DND-41 (cell line): Measurements from ENCODE around the gene SLC5A5.

Experiments
- ATAC-seq: fragments of 200-7000 bp; cut with Tn5 transposase; 3 replicates; pipeline ENCODE4 v1.9.1; 2021; ENCODE audit warnings: low read depth; ENCODE audit not compliant: insufficient read depth
- DNase-seq: peaks from one replicate; pipeline ENCODE4 v3.0.0-alpha.2; 2020
- H2AFZ ChIP-seq: 2 replicates; pipeline ENCODE4 v1.6.0; 2012; ENCODE audit warnings: low read depth, low read length
- H3K27ac ChIP-seq: 2 replicates; pipeline ENCODE4 v1.5.1; 2012; ENCODE audit warnings: low read length, inconsistent platforms
- H3K27me3 ChIP-seq: fragments of 200-600 bp; sonication (generic); 2 replicates; pipeline ENCODE4 v1.6.0; 2012; ENCODE audit warnings: low read length, mild to moderate bottlenecking, inconsistent platforms; ENCODE audit not compliant: insufficient read depth, poor library complexity
- H3K36me3 ChIP-seq: 2 replicates; pipeline ENCODE4 v1.5.1; 2012; ENCODE audit warnings: low read length, inconsistent platforms; ENCODE audit not compliant: insufficient read depth
- H3K4me1 ChIP-seq: 2 replicates; pipeline ENCODE4 v1.5.1; 2012; ENCODE audit warnings: mild to moderate bottlenecking, low read length; ENCODE audit not compliant: insufficient read depth
- H3K4me2 ChIP-seq: 2 replicates; pipeline ENCODE4 v1.6.0; 2012; ENCODE audit warnings: mild to moderate bottlenecking, moderate library complexity, low read length, inconsistent platforms; ENCODE audit not compliant: insufficient read depth
- H3K4me3 ChIP-seq, 2 experiments: fragments of 200-600 bp in 1 of 2; shearing (Covaris generic) in 1 of 2; 2 replicates each; pipeline ENCODE4 v1.5.1; 2012 to 2016; ENCODE audit warnings: inconsistent platforms in 2 of 2, low read length in 2 of 2, mild to moderate bottlenecking in 2 of 2, low read depth in 1 of 2, moderate library complexity in 1 of 2
- H3K79me2 ChIP-seq: 2 replicates; pipeline ENCODE4 v1.6.0; 2012; ENCODE audit warnings: low read length, inconsistent platforms; ENCODE audit not compliant: insufficient read depth
- H3K9ac ChIP-seq: 2 replicates; pipeline ENCODE4 v1.6.0; 2012; ENCODE audit warnings: low read depth, mild to moderate bottlenecking, inconsistent platforms, low read length, moderate library complexity
- H3K9me3 ChIP-seq: 2 replicates; pipeline ENCODE4 v1.5.1; 2012; ENCODE audit warnings: low read length, moderate library complexity, mild to moderate bottlenecking, inconsistent platforms; ENCODE audit not compliant: insufficient read depth, severe bottlenecking
- H4K20me1 ChIP-seq: 2 replicates; pipeline ENCODE4 v1.6.0; 2012; ENCODE audit warnings: low read length; ENCODE audit not compliant: insufficient read depth
- CTCF ChIP-seq: IDR thresholded peaks from 2 replicates; pipeline ENCODE4 v1.5.1; 2012; ENCODE audit warnings: borderline replicate concordance, low read length, moderate library complexity, mild to moderate bottlenecking; ENCODE audit not compliant: poor library complexity, severe bottlenecking; ENCODE audit errors: extremely low read depth
- EZH2 ChIP-seq: IDR thresholded peaks from 3 replicates; pipeline ENCODE4 v1.6.1; 2012; ENCODE audit warnings: borderline replicate concordance, low read depth, mild to moderate bottlenecking, moderate library complexity, low read length, inconsistent platforms; ENCODE audit not compliant: severe bottlenecking

Gene SLC5A5

GRCh38 chr19:17843908-17844490 lies 27.7 kb upstream of the SLC5A5 start:
- no peak overlapping the region for H3K9ac ChIP-seq
- TF ChIP-seq CTCF (no peak), EZH2 (no peak)
- ATAC-seq (no peak), DNase-seq (no peak)
- H4K20me1 ChIP-seq, result no peaks in the 10 kb centered on the region
- no peak overlapping the region for H2AFZ ChIP-seq
- H3K4me2 ChIP-seq, result no peak overlapping the region
- no peaks in the 10 kb centered on the region for H3K27me3 ChIP-seq
- 0 out of 2 replicates have a peak, but pooled peaks cover 4% of the 10 kb centered on the region for H3K79me2 ChIP-seq
- no peaks in the 10 kb centered on the region for H3K9me3 ChIP-seq
- H3K4me1 ChIP-seq, result peaks cover 17% of the 10 kb centered on the region
- H3K27ac ChIP-seq, result no peak overlapping the region
- 0 out of 2 replicates have a peak, but pooled peaks cover 6% of the 10 kb centered on the region for H3K36me3 ChIP-seq
- no peak overlapping the region for H3K4me3 ChIP-seq

DNA sequence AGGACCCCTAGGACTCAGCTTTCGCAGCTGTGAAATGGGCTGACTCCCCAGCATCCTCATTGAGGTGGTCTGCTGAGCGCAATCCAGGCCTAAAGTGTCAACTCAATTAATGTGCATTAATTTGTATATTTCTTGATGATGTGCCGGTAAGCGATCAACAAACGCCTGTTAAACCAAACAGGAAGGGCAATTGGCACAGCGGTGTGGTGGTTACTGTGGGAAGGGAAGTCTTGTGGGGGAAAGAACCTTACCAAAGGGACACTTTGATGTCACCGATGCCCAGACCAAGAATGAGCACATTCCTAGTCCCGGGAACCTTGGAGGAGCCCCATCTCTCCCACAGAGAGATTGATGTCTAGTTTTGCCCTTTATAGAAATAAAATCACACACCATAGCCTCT lies 25.6 kb upstream of the SLC5A5 start:
- Histone ChIP-seq H3K4me1 (peaks cover 28% of the 10 kb centered on the region), H4K20me1 (no peaks in the 10 kb centered on the region), H3K9ac (no peak overlapping the region), H3K4me2 (no peak overlapping the region), H3K36me3 (0 out of 2 replicates have a peak, but pooled peaks cover 6% of the 10 kb centered on the region), H3K4me3 (no peak overlapping the region), H3K27me3 (no peaks in the 10 kb centered on the region), H3K9me3 (no peaks in the 10 kb centered on the region), H3K27ac (no peak overlapping the region), H3K79me2 (0 out of 2 replicates have a peak, but pooled peaks cover 4% of the 10 kb centered on the region), H2AFZ (no peak overlapping the region)
- no peak for DNase-seq
- TF ChIP-seq EZH2 (no peak), CTCF (no peak)
- no peak for ATAC-seq

- peak; percentile 74 for DNase-seq
- Histone ChIP-seq H3K4me1 (peaks cover 28% of the 10 kb centered on the region), H3K27me3 (no peaks in the 10 kb centered on the region), H2AFZ (peak within 1 kb of the TSS; percentile 76), H3K9me3 (no peaks in the 10 kb centered on the region), H4K20me1 (no peaks in the 10 kb centered on the region), H3K4me3 (peak within 1 kb of the TSS; percentile 24 to 53; a peak in 3 of 4 replicates), H3K27ac (peak within 1 kb of the TSS; percentile 84), H3K36me3 (0 out of 2 replicates have a peak, but pooled peaks cover 1% of the 10 kb centered on the region), H3K4me2 (peak within 1 kb of the TSS; percentile 63), H3K79me2 (0 out of 2 replicates have a peak, but pooled peaks cover 4% of the 10 kb centered on the region), H3K9ac (peak within 1 kb of the TSS; percentile 62)
- no peak for TF ChIP-seq CTCF
- no peak for TF ChIP-seq EZH2
- peak; percentile 78 for ATAC-seq
These were observed 24.0 kb upstream of the SLC5A5 start, which contains the start of gene JAK3 for GRCh38 chr19:17847538-17848366. Gene JAK3 (minus strand): TSS chr19:17847982. CDS start chr19:17844417, 3,565 bp downstream.
